ENCODE measurements around the gene BAHCC1. TPM values are rescaled to one million over a fixed set of nuclear protein-coding genes. Genes with fewer than 3 reads are reported as not detected.

Gene BAHCC1
- total and polyA plus RNA-seq, 9 of the 15 experiments (the other 6 are each of a cell fraction or from before 2014, with no cell fraction given): 0.14 to 26.9 (median 5.0) TPM

DNA sequence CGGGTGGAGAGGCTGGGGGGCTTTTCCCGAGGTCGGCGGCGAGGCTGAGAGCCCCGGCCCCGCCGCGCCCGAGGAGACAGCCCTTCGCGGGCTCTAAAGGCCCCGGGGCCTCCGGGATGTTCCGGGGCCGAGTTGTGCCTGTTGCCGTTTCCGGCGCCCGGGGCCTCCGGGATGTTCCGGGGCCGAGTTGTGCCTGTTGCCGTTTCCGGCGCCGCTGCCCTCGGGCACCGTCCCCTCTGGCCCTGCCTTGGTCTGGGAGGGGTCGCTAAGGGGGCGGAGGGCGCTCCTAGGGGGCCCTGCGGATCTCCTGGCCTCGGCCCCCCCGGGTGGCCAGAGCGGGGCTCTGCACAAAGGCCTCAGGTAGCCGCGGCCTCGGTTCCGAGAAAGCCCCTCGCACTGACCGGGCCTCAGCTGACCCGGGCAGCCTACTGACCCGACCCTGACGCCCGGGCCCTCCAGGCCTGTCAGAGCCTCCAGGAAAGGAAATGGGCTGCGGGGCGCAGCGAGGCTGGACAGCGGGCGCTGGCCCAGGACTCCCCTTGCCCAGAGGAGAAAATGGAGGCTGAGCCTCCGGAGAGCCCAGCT lies 93.1 kb downstream of the BAHCC1 start (continued):
- TF ChIP-seq, protein P1, sequence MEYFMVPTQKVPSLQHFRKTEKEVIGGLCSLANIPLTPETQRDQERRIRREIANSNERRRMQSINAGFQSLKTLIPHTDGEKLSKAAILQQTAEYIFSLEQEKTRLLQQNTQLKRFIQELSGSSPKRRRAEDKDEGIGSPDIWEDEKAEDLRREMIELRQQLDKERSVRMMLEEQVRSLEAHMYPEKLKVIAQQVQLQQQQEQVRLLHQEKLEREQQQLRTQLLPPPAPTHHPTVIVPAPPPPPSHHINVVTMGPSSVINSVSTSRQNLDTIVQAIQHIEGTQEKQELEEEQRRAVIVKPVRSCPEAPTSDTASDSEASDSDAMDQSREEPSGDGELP (CRISPR knock-in tag; IDR thresholded peaks at IDR 0.05; ENCODE audit: borderline replicate concordance): peak; percentile 43; the same call in 1 of the 2 replicates
- TF ChIP-seq FOXM1 (IDR thresholded peaks at IDR 0.05; ENCODE audit: low read depth): no peak
- TF ChIP-seq FOXM1 (CRISPR knock-in tag; IDR thresholded peaks at IDR 0.05; ENCODE audit: low read depth): 0 out of 2 replicates have a peak, but pooled peaks have one; percentile 15
- TF ChIP-seq RBFOX2 (IDR thresholded peaks at IDR 0.05; ENCODE audit: low read depth, low read length): peak; percentile 37
- TF ChIP-seq ZNF764 (CRISPR knock-in tag; IDR thresholded peaks at IDR 0.05; ENCODE audit: low read depth): no peak
- no peak for TF ChIP-seq SAFB (IDR thresholded peaks at IDR 0.05; ENCODE audit: borderline replicate concordance, low read depth, low read length)
- peak; percentile 52; the same call in 1 of the 2 replicates for TF ChIP-seq ZNF282 (CRISPR knock-in tag; IDR thresholded peaks at IDR 0.05)
- TF ChIP-seq E2F3 (CRISPR knock-in tag; IDR thresholded peaks at IDR 0.05): no peak
- TF ChIP-seq CBFA2T3 (IDR thresholded peaks at IDR 0.05): no peak
- peak; percentile 36 for TF ChIP-seq PCBP1 (IDR thresholded peaks at IDR 0.05; ENCODE audit: low read depth, low read length, poor library complexity, severe bottlenecking)
- no peak for TF ChIP-seq TEAD1 (CRISPR knock-in tag; IDR thresholded peaks at IDR 0.05)
- TF ChIP-seq TOE1 (IDR thresholded peaks at IDR 0.05; ENCODE audit: borderline replicate concordance): no peak
- TF ChIP-seq TOE1 (CRISPR knock-in tag; IDR thresholded peaks at IDR 0.05; ENCODE audit: borderline replicate concordance, low read depth): no peak
- peak; percentile 6 for TF ChIP-seq HMGN3 (IDR thresholded peaks at IDR 0.05; ENCODE audit: borderline replicate concordance, extremely low read depth, insufficient read length, low read depth, low read length)
- TF ChIP-seq ZBTB1 (CRISPR knock-in tag; IDR thresholded peaks at IDR 0.05; ENCODE audit: borderline replicate concordance, low read depth): 0 out of 2 replicates have a peak, but pooled peaks have one; percentile 14
- peak; percentile 1; the same call in 1 of the 2 replicates for TF ChIP-seq POLR2G (IDR thresholded peaks at IDR 0.05; ENCODE audit: low read depth, low read length)
- TF ChIP-seq ZNF263 (CRISPR knock-in tag; IDR thresholded peaks at IDR 0.05; ENCODE audit: borderline replicate concordance): no peak
- 0 out of 2 replicates have a peak, but pooled peaks have one; percentile 4 for TF ChIP-seq ATF7 (IDR thresholded peaks at IDR 0.05)
- TF ChIP-seq ZBTB7A (IDR thresholded peaks at IDR 0.05; ENCODE audit: borderline replicate concordance, control insufficient read depth, low read depth, low read length): 0 out of 2 replicates have a peak, but pooled peaks have one; percentile 5
- TF ChIP-seq, protein P2, sequence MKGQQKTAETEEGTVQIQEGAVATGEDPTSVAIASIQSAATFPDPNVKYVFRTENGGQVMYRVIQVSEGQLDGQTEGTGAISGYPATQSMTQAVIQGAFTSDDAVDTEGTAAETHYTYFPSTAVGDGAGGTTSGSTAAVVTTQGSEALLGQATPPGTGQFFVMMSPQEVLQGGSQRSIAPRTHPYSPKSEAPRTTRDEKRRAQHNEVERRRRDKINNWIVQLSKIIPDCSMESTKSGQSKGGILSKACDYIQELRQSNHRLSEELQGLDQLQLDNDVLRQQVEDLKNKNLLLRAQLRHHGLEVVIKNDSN (CRISPR knock-in tag; IDR thresholded peaks at IDR 0.05): no peak
